Esophagus muscularis mucosa (tissue), 3 donors: Measurements from ENCODE around the gene WBP2.

ENCODE experiments used
- CTCF ChIP-seq, 3 experiments: fragments of 200-600 bp in 2 of 3; fragments of 450-650 bp in 1 of 3; sonication (generic) in 2 of 3; IDR thresholded peaks; one replicate each; pipeline ENCODE4 v1.5.1; 2017 to 2019; ENCODE audit warnings: antibody characterized with exemption in 3 of 3, mild to moderate bottlenecking in 2 of 3, moderate library complexity in 1 of 3
- EP300 ChIP-seq: sonication (generic); formaldehyde crosslinking; IDR thresholded peaks from one replicate; pipeline ENCODE4 v1.6.1; 2017; ENCODE audit warnings: antibody characterized with exemption

GRCh38 chr17:75880266-75880665 lies 25.1 kb upstream of the WBP2 start:
- TF ChIP-seq CTCF (IDR thresholded peaks at IDR 0.05) (no peak), EP300 (no peak)
